Measurements from ENCODE around the gene BRINP3.

- no peak for TF ChIP-seq POLR2A (IDR thresholded peaks at IDR 0.05)
- TF ChIP-seq CTCF (IDR thresholded peaks at IDR 0.05), result no peak
Observed at GRCh38 chr1:190474010-190474409, 3.7 kb downstream of the BRINP3 start.

Data from lower leg skin (tissue), 3 donors.